ENCODE data around the gene MUC5B.

The MUC5B gene

GRCh38 chr11:1285876-1286275, 63.0 kb downstream of the MUC5B start:
- no peak for DNase-seq (ENCODE audit: low read depth)

DNA sequence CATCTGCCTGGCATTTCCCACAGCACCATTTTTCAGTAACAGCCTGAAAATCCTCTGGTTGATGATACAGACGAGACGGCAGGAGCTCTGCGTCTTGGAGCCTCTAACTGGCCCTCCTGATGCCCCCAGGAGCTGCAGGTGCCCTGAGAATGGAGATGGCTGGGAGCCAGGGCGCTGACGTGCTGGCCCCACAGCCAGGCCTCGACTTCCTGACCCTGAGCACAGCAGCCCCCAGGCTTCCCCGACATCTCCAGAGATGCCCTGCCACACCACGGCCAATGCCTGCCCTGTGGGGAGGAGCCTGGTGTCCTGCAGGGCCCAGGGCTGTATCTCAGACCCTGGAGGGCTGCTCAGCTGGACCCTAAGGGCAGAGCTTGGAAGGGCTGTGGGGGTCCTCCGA, 65.1 kb downstream of the MUC5B start:
- no peak for DNase-seq (ENCODE audit: low read depth)

GRCh38 chr11:1288426-1289151, 65.7 kb downstream of the MUC5B start:
- no peak for DNase-seq (ENCODE audit: low read depth)

GRCh38 chr11:1289211-1289935, 66.5 kb downstream of the MUC5B start:
- DNase-seq (ENCODE audit: low read depth), result no peak

DNA sequence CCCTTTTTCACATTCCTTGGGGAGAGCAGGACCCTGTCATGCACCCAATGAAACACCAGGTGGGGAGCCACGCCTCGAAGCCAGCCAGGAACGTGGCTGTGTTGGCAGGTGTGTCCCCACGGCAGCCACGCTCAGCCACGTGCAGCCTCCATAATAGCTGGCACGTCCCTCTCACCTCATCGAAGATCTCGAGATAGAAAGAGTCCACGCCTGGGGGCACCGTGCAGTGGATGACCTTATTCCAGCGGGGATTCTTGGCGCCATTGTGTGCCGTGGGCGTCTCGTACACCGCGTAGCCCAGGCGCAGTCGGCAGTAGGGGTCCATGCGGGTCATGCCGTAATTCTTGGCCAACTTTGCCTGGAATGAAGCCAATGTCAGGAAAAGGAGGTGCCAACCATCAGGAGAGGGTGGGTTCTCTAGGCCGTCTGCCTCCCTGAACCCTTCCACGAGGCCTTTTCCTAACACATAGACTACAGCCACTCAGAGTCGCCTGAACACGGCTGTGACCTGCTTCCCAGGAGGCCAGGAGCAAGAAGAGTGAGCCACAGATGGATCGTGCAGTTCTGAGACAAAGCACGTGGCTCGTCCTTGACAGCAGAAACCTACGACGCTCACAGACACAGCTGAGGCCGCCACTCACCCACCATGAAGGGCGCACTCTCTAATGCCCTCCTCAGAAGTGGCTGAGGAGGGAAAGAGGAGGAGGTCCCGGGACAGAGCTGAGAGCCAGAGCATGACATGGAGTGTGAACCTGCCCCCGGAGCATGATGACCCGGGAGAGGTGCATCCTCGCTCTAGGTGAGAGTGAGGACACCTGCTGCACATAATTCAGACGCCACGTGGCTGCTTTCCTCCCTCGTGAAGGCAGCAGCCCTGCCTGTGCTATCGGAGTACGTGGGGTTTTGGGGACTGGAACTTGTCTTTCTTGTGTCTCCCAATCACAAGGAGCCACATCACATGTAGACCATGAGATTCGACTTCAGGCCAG, 67.5 kb downstream of the MUC5B start:
- no peak for DNase-seq (ENCODE audit: low read depth)

DNA sequence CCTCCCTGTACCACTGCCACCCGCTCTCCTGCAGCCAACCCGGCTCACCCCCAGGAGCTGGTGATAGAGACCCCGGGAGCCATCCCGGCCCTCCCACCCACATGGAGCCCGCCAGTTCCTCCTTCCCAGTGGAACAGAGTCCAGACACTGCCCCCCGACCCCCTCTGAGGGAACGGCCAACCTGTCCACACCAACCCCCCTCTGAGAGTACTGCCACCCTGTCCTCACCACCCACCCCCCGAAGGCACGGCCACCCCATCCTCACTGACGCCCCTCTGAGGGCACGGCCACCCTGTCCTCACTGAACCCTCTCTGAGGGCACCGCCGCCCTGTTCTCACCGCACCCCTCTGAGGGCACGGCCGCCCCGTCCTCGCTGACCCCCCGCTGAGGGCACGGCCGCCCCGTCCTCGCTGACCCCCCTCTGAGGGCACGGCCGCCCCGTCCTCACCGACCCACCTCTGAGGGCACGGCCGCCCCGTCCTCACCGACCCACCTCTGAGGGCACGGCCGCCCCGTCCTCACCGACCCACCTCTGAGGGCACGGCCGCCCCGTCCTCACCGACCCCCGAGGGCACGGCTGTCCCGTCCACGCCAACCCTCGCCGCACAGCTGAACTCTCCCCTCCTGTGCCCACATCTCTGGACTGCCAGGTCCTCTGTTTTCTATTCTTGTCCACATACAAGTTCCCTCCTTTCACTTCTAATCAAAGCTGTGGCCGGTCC, 68.6 kb downstream of the MUC5B start:
- no peak for DNase-seq (ENCODE audit: low read depth)

DNA sequence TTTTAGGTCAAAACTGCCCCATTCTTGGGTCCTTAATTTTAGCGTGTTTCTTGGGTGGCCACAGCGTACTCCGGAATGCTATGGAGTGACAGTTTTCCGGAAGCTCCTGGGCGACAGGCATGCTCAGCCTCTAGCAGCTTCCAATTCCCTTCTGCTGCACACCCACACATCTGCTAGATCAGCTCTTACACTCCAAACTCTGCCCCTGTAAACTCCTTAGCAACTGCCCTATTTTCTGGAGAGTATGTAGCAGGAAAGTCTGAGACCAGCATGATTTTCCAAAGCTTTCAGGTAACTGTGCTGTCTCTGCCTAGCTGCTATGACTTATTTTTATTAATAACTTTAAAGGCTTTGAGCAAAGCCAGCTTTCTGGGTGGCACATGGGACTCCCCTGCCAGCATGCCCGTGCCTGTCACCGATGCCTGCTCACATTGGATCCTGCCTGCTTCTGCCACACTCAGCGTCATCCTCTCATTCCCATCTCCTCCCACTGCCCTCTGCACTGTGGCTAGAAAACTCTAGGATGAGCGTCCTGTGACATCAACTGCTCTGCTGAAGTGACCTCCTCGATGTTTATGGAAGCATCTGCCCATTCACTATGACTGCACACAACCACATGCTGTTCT, 69.3 kb downstream of the MUC5B start:
- DNase-seq (ENCODE audit: low read depth), result no peak

DNA sequence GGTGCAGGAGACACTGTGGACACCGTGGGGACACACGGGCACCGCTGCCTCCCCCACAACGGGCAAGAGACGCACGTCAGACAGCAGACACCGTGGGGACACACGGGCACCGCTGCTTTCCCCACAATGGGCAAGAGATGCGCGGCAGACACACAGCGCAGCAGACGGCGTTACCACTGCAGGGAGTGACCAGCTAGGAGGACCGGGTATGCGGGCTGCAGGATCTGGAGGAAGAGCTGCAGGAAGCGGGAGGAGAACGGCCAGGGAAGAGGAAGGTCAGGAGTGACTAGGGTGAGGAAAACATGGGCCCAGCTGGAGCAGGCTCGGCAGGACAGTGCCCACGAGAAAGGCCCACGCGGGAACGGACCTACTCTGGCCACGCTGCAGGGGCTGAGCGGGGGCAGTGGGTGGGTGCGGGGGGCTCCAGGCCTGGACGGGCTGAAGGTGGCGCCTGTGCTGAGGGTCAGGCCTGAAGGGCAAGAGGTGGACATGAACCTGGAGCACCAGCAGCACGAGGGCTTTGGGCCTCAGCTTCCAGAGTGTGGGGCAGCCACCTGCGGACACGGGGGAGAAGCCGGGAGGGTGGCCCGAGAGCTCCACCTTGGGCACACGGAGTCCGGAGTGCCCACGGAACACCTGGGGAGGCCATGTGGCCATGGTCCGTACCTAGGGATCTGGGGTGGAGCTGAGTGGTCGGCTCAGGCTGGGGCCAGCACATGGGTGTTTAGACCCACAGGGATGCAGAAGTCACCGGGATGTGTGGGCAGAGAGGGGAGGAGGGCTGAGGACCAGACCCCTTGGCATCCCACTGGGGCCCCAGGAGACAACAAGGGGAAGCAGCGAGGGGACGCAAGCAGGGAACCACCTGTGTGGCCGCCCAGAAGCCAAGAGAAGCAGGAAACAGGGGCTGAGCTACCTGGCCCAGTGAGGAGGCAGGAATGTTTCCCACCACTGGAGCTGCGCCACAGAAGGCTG, 70.1 kb downstream of the MUC5B start:
- no peak for DNase-seq (ENCODE audit: low read depth)

DNA sequence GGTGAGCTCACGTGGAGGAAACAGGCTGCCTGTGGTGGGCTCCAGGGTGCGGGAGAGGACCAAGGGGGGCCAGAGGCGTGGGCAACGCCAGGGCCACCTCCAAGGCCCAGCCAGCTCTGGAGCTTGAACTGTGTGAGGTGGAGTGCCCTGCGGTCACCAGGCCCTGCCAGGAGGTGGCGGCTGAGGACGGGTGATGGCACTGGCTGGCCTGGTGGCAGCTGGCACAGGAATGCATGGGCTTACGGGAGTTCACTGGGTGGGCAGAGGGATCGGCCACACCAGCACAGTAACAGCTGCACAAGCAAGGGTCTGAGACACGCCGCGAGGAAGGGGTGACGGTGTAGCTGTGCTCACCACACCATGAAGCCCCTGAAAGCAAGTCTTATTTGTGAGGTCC, 70.8 kb downstream of the MUC5B start:
- no peak for DNase-seq (ENCODE audit: low read depth)

DNA sequence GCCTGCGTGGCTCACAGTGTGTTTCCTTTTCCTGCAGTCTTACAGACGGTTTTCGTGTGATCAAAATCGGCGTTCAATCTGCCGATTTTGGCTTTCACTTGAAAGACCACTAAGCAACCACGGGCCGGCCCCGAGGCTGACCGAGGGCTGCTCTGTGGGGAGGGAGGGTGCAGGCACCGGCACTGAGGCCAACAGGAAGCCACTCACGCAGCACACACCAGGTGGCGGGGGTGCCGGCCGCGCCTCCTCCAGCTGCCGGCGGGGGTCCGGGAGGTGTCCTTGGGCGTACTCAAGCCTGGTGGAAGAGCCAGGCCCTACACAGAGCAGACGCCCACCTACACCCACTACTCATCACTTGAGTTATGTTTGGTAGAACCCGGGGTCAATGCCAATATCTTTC, 72.2 kb downstream of the MUC5B start:
- DNase-seq (ENCODE audit: low read depth), result no peak

DNA sequence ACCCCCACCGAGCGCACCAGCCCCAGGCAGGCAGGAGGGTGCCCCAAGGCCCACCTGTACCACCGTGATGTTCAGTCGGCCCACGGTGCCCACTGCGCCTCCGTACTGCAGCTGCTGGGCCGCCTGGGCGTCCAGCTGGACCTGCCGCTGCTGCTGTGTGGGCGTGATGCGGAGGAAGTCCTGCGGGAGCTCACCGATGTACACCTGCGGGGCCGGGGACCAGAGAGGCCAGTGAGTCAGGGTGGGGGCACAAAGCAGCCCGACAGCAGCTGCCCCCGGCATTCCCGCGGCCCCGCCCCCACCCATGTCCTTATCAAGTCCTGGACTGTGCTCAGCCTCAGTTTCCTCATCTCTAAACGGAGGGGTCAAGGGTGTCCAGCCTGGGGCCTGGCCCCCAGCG, 72.7 kb downstream of the MUC5B start:
- DNase-seq (ENCODE audit: low read depth), result no peak

- DNase-seq (ENCODE audit: low read depth), result no peak
Measured at GRCh38 chr11:1296287-1296686, 73.4 kb downstream of the MUC5B start.

GRCh38 chr11:1297011-1297575, 74.2 kb downstream of the MUC5B start:
- DNase-seq (ENCODE audit: low read depth), result no peak

DNA sequence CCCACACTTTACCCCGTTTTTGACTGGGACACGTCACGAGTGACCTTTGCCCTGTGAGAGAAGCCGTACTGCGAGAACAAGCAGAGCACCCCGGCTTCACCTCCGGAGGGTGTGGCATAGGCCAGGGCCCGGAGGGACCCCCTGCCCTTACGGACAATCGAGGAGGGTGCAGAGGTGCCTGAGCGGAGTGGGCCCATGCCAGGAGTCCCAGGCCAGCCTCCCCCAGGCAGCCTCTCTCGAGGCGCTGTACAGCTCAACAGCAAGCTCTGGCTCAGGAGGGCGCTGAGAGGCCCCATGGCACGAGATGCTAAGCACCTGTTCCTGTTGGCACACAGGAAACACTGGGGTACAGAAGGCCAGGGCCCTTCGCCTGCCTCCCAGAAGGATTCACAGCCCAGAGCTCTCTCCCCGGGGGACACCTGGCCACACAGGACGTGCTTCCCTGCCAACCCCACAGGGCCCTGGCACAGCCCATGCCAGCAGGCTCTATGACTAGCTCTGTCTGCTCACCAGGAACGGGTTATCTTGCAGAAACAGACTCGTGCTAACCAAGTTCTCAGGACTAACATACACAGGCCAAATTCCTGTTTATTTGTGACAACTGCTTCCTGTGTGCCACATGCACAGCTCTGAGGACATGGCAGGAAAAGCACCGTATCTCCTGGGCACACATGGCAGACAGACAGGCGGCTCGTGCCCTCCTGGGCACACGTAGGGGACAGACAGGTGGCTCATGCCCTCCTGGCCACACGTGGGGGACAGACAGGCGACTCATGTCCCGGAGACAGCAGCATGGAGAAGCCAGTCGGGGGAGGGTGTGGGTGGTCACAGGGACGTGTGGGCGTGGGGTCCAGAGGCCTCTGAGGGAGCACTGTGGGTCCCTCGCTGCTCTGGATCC, 75.0 kb downstream of the MUC5B start:
- DNase-seq (ENCODE audit: low read depth), result no peak

DNA sequence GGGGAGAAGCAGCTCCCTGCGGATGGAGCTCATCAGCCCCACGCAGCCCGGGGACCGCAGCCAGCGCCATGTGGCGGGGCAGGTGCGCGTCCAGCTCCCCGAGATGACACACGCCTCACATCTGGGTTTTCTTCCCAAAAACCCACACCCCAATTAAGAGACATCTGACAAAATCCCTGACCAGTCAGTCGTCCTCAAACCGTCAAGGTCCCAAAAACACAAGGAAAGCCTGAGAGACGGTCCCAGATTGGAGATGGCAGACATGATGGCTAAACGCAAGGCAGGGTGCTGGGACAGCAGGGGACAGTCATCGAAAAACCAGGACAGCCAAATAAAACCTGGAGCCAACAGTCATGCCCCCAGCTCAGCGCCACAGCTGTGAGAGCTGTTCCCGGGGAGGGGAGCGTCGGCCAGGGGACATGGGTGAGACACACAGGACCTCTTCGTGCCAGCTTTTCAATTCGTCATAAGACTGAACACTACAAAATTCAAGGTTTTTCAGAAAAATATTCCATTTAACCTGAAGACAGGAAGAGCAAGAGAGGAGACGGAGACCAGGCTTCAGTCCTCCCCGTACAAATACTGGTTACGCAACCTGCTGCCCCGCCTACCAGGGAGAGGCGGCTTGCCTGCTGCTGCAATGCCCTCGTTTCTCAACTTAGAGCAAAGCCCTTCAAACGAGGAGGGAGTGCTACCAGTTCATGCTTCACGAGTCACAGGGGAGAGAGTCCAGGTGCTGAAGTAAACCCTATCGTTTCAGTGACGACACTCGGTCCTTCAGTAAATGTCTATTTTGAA, 76.0 kb downstream of the MUC5B start:
- no peak for DNase-seq (ENCODE audit: low read depth)

DNA sequence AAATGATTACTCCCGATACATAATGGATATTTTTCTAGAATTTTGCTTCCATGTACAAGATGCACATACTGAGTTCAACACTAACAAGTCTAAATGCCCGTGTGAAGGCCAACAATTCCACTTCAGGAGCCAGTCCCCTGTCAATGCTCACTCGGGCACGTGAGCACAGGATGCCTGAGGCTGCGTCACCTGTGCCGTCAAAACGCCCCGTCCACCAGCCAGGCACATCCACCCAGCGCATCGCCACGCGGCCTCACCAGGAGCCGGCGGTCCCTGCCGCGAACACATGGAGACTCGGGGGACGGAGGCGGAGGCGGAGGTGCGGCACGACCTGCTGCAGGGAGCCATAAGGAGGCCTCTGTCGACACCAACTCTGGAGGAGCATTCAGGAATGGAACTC, 76.8 kb downstream of the MUC5B start:
- DNase-seq (ENCODE audit: low read depth), result no peak

GRCh38 chr11:1300121-1300520, 77.3 kb downstream of the MUC5B start:
- no peak for DNase-seq (ENCODE audit: low read depth)

GRCh38 chr11:1300569-1301187, 77.8 kb downstream of the MUC5B start:
- no peak for DNase-seq (ENCODE audit: low read depth)

All from stimulated activated CD8-positive, alpha-beta memory T cell treated with anti-CD3 and anti-CD28 coated beads, Interleukin-15, amount 100 ng/mL, for 24 hours (primary cell).